GM12878 (cell line): ENCODE results near the gene C21orf91. TPM values are rescaled to one million over a fixed set of nuclear protein-coding genes. Genes with fewer than 3 reads are reported as not detected.

Experiments
- BMI1 ChIP-seq: fragments of 450-650 bp; IDR thresholded peaks from 2 replicates; pipeline ENCODE4 v1.6.1; 2016; ENCODE audit warnings: mild to moderate bottlenecking, moderate library complexity, borderline replicate concordance
- GABPA ChIP-seq: IDR thresholded peaks from 2 replicates; pipeline ENCODE4 v1.6.1; 2014; ENCODE audit warnings: antibody characterized with exemption, low read depth, mild to moderate bottlenecking, inconsistent platforms
- MYB ChIP-seq: fragments of 150-350 bp; IDR thresholded peaks from 2 replicates; pipeline ENCODE4 v1.6.1; 2014; ENCODE audit warnings: mild to moderate bottlenecking, low read depth, low read length, borderline replicate concordance
- NR2C2 ChIP-seq: IDR thresholded peaks from 2 replicates; pipeline ENCODE4 v1.6.1; 2011; ENCODE audit warnings: borderline replicate concordance, low read depth; ENCODE audit not compliant: control insufficient read depth, insufficient read length
- PAX8 ChIP-seq: fragments of 450-650 bp; IDR thresholded peaks from 2 replicates; pipeline ENCODE4 v1.6.1; 2017; ENCODE audit warnings: mild to moderate bottlenecking, moderate library complexity
- POU2F2 ChIP-seq: IDR thresholded peaks from 3 replicates; pipeline ENCODE4 v1.6.1; 2011; ENCODE audit warnings: low read depth, mild to moderate bottlenecking, low read length, borderline replicate concordance
- STAT1 ChIP-seq: fragments of 450-650 bp; conservative IDR thresholded peaks from 2 replicates; pipeline ENCODE4 v1.6.1; 2014; ENCODE audit warnings: antibody characterized with exemption, mild to moderate bottlenecking
- ZZZ3 ChIP-seq: IDR thresholded peaks from 2 replicates; pipeline ENCODE4 v1.6.1; 2011; ENCODE audit warnings: low read depth; ENCODE audit not compliant: control insufficient read depth, insufficient read length
- polyA plus RNA-seq, 11 experiments: library from polyadenylated mRNA; depleted of rRNA in 4 of 11; unstranded in 6 of 11; stranded (reverse) in 5 of 11; fragments of >200 nt; fragmentation: Nextera tagmentation in 4 of 11; fragmentation: Illumina TruSeq in 1 of 11; extraction: Ambion mirVana in 4 of 11; extraction: Trizol in 1 of 11; gene quantifications; 1 replicate in 1 of 11; 2 replicates in 10 of 11; pipeline versions ENCODE4 v1.2.1 to v1.2.3, GENCODE V29; 2011 to 2016; ENCODE audit warnings: inconsistent platforms in 2 of 11, missing spikeins in 2 of 11, low read depth in 1 of 11
- total RNA-seq, 4 experiments: library from RNA; depleted of rRNA in 3 of 4; stranded (reverse); fragments of >200 nt in 3 of 4; fragmentation: Illumina TruSeq in 1 of 4; extraction: Trizol in 1 of 4; gene quantifications; 2 replicates each; pipeline versions ENCODE4 v1.2.1 to v1.2.3, GENCODE V29; 2013 to 2021
- TF ChIP-seq, protein P1 (sequence below): IDR thresholded peaks from 2 replicates; pipeline ENCODE4 v1.6.1; 2011; ENCODE audit warnings: mild to moderate bottlenecking, low read depth, low read length, moderate library complexity; ENCODE audit not compliant: insufficient replicate concordance
- TF ChIP-seq, protein P2 (sequence below): fragments of 450-650 bp; IDR thresholded peaks from 2 replicates; pipeline ENCODE4 v1.6.1; 2017; ENCODE audit warnings: borderline replicate concordance
- TF ChIP-seq, protein P3 (sequence below), 3 experiments: IDR thresholded peaks in 2 of 3; conservative IDR thresholded peaks in 1 of 3; 2 replicates each; pipeline ENCODE4 v1.5.1; 2011; ENCODE audit warnings: low read depth in 3 of 3, low read length in 3 of 3, mild to moderate bottlenecking in 3 of 3, control low read depth in 2 of 3, moderate library complexity in 2 of 3, inconsistent platforms in 1 of 3, mixed read lengths in 1 of 3; ENCODE audit not compliant: control insufficient read depth in 2 of 3, insufficient read depth in 1 of 3; ENCODE audit errors: extremely low read depth in 1 of 3
- TF ChIP-seq, protein P4 (sequence below): fragments of 450-650 bp; formaldehyde crosslinking; IDR thresholded peaks from 2 replicates; pipeline ENCODE4 v1.5.0; 2022; ENCODE audit warnings: mild to moderate bottlenecking, missing genetic modification characterization
- TF ChIP-seq, protein P5 (sequence below): fragments of 150-350 bp; IDR thresholded peaks from 2 replicates; pipeline ENCODE4 v1.6.1; 2016; ENCODE audit warnings: low read depth, low read length

The C21orf91 gene
- total and polyA plus RNA-seq, 10 of the 15 experiments (the other 5 are each of a cell fraction or from before 2014, with no cell fraction given): 9.3 to 40.3 (median 29.8) TPM

DNA sequence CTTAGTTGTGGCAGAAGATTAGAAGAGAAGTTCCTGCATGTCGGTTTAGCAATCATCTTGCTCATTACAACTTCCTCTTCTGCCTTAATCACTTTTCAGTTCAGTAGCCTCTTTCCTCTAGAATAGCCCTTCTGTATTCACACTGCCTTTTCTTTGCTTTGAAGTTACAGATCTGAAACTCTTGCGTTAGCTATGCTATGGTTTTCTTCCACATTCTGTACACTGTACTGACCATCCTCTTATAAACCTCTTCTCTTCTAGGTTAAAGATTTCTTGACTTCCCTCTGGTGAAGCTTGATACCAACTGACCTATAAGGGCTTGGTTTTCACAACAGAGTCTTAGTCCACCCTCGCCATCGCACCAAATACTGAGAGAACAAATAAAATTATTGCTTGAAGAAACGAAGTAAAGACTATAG, 35.0 kb downstream of the C21orf91 start (continued):
- TF ChIP-seq NR2C2 (no peak), BMI1 (no peak), STAT1 (no peak), POU2F2 (peak; percentile 40; the same call in 1 of the 3 replicates), PAX8 (no peak), GABPA (peak; percentile 41; the same call in 1 of the 2 replicates), ZZZ3 (no peak), MYB (no peak)
- TF ChIP-seq, protein P1, sequence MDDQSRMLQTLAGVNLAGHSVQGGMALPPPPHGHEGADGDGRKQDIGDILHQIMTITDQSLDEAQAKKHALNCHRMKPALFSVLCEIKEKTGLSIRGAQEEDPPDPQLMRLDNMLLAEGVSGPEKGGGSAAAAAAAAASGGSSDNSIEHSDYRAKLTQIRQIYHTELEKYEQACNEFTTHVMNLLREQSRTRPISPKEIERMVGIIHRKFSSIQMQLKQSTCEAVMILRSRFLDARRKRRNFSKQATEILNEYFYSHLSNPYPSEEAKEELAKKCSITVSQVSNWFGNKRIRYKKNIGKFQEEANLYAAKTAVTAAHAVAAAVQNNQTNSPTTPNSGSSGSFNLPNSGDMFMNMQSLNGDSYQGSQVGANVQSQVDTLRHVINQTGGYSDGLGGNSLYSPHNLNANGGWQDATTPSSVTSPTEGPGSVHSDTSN: no peak
- TF ChIP-seq, protein P2, sequence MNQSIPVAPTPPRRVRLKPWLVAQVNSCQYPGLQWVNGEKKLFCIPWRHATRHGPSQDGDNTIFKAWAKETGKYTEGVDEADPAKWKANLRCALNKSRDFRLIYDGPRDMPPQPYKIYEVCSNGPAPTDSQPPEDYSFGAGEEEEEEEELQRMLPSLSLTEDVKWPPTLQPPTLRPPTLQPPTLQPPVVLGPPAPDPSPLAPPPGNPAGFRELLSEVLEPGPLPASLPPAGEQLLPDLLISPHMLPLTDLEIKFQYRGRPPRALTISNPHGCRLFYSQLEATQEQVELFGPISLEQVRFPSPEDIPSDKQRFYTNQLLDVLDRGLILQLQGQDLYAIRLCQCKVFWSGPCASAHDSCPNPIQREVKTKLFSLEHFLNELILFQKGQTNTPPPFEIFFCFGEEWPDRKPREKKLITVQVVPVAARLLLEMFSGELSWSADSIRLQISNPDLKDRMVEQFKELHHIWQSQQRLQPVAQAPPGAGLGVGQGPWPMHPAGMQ: no peak
- TF ChIP-seq, protein P3, sequence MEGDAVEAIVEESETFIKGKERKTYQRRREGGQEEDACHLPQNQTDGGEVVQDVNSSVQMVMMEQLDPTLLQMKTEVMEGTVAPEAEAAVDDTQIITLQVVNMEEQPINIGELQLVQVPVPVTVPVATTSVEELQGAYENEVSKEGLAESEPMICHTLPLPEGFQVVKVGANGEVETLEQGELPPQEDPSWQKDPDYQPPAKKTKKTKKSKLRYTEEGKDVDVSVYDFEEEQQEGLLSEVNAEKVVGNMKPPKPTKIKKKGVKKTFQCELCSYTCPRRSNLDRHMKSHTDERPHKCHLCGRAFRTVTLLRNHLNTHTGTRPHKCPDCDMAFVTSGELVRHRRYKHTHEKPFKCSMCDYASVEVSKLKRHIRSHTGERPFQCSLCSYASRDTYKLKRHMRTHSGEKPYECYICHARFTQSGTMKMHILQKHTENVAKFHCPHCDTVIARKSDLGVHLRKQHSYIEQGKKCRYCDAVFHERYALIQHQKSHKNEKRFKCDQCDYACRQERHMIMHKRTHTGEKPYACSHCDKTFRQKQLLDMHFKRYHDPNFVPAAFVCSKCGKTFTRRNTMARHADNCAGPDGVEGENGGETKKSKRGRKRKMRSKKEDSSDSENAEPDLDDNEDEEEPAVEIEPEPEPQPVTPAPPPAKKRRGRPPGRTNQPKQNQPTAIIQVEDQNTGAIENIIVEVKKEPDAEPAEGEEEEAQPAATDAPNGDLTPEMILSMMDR (IDR thresholded peaks at IDR 0.05 in 2 of 3, conservative IDR thresholded peaks at IDR 0.05 in 1 of 3; ENCODE audit: control insufficient read depth in 2 of 3, extremely low read depth in 1 of 3, insufficient read depth in 1 of 3, low read depth in 3 of 3, low read length in 3 of 3): no peak
- TF ChIP-seq, protein P4, sequence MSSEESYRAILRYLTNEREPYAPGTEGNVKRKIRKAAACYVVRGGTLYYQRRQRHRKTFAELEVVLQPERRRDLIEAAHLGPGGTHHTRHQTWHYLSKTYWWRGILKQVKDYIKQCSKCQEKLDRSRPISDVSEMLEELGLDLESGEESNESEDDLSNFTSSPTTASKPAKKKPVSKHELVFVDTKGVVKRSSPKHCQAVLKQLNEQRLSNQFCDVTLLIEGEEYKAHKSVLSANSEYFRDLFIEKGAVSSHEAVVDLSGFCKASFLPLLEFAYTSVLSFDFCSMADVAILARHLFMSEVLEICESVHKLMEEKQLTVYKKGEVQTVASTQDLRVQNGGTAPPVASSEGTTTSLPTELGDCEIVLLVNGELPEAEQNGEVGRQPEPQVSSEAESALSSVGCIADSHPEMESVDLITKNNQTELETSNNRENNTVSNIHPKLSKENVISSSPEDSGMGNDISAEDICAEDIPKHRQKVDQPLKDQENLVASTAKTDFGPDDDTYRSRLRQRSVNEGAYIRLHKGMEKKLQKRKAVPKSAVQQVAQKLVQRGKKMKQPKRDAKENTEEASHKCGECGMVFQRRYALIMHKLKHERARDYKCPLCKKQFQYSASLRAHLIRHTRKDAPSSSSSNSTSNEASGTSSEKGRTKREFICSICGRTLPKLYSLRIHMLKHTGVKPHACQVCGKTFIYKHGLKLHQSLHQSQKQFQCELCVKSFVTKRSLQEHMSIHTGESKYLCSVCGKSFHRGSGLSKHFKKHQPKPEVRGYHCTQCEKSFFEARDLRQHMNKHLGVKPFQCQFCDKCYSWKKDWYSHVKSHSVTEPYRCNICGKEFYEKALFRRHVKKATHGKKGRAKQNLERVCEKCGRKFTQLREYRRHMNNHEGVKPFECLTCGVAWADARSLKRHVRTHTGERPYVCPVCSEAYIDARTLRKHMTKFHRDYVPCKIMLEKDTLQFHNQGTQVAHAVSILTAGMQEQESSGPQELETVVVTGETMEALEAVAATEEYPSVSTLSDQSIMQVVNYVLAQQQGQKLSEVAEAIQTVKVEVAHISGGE: no peak
- TF ChIP-seq, protein P5, sequence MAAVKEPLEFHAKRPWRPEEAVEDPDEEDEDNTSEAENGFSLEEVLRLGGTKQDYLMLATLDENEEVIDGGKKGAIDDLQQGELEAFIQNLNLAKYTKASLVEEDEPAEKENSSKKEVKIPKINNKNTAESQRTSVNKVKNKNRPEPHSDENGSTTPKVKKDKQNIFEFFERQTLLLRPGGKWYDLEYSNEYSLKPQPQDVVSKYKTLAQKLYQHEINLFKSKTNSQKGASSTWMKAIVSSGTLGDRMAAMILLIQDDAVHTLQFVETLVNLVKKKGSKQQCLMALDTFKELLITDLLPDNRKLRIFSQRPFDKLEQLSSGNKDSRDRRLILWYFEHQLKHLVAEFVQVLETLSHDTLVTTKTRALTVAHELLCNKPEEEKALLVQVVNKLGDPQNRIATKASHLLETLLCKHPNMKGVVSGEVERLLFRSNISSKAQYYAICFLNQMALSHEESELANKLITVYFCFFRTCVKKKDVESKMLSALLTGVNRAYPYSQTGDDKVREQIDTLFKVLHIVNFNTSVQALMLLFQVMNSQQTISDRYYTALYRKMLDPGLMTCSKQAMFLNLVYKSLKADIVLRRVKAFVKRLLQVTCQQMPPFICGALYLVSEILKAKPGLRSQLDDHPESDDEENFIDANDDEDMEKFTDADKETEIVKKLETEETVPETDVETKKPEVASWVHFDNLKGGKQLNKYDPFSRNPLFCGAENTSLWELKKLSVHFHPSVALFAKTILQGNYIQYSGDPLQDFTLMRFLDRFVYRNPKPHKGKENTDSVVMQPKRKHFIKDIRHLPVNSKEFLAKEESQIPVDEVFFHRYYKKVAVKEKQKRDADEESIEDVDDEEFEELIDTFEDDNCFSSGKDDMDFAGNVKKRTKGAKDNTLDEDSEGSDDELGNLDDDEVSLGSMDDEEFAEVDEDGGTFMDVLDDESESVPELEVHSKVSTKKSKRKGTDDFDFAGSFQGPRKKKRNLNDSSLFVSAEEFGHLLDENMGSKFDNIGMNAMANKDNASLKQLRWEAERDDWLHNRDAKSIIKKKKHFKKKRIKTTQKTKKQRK: no peak
